ENCODE results near the gene ADGRB3.
"Not testable (repeated sequence)": the region's sequence is repeated elsewhere in the genome, so short reads cannot be mapped to it uniquely, and the experiment has no call there.

The ADGRB3 gene

GRCh38 chr6:68778356-68779020 is 143.4 kb downstream of the ADGRB3 start:
- in situ Hi-C loops (cut with MboI; ENCODE audit: low sequenced_read_pairs) = no loop called here

- in situ Hi-C loops (cut with MboI; ENCODE audit: low sequenced_read_pairs) = no loop called here
Measured at GRCh38 chr6:68779366-68779765, 144.3 kb downstream of the ADGRB3 start.

- in situ Hi-C loops (cut with MboI; ENCODE audit: low sequenced_read_pairs) = not testable (repeated sequence)
Measured at GRCh38 chr6:68790128-68790527, 155.0 kb downstream of the ADGRB3 start.

GRCh38 chr6:68814976-68815375 is 179.9 kb downstream of the ADGRB3 start:
- in situ Hi-C loops (cut with MboI; ENCODE audit: low sequenced_read_pairs) = not testable (repeated sequence)

- in situ Hi-C loops (cut with MboI; ENCODE audit: low sequenced_read_pairs) = no loop called here
Measured at GRCh38 chr6:68826501-68826900, 191.4 kb downstream of the ADGRB3 start.

GRCh38 chr6:68834551-68834950 is 199.5 kb downstream of the ADGRB3 start:
- in situ Hi-C loops (cut with MboI; ENCODE audit: low sequenced_read_pairs) = no loop called here

- in situ Hi-C loops (cut with MboI; ENCODE audit: low sequenced_read_pairs) = no loop called here
Measured at GRCh38 chr6:68838571-68838970, 203.5 kb downstream of the ADGRB3 start.

- in situ Hi-C loops (cut with MboI; ENCODE audit: low sequenced_read_pairs) = no loop called here
Measured at GRCh38 chr6:68852791-68853190, 217.7 kb downstream of the ADGRB3 start.

- in situ Hi-C loops (cut with MboI; ENCODE audit: low sequenced_read_pairs) = no loop called here
Measured at GRCh38 chr6:68859233-68859632, 224.2 kb downstream of the ADGRB3 start.

- in situ Hi-C loops (cut with MboI; ENCODE audit: low sequenced_read_pairs) = no loop called here
Measured at GRCh38 chr6:68868646-68869045, 233.6 kb downstream of the ADGRB3 start.

- in situ Hi-C loops (cut with MboI; ENCODE audit: low sequenced_read_pairs) = no loop called here
Measured at GRCh38 chr6:68873236-68873635, 238.2 kb downstream of the ADGRB3 start.

- in situ Hi-C loops (cut with MboI; ENCODE audit: low sequenced_read_pairs) = no loop called here
Measured at GRCh38 chr6:68874747-68875146, 239.7 kb downstream of the ADGRB3 start.

GRCh38 chr6:68875403-68875802 is 240.3 kb downstream of the ADGRB3 start:
- in situ Hi-C loops (cut with MboI; ENCODE audit: low sequenced_read_pairs) = no loop called here

GRCh38 chr6:68876792-68877493 is 241.9 kb downstream of the ADGRB3 start:
- in situ Hi-C loops (cut with MboI; ENCODE audit: low sequenced_read_pairs) = no loop called here

- in situ Hi-C loops (cut with MboI; ENCODE audit: low sequenced_read_pairs) = no loop called here
Measured at GRCh38 chr6:68880050-68880813, 245.2 kb downstream of the ADGRB3 start.

GRCh38 chr6:68883325-68883724 is 248.2 kb downstream of the ADGRB3 start:
- in situ Hi-C loops (cut with MboI; ENCODE audit: low sequenced_read_pairs) = not testable (repeated sequence)

GRCh38 chr6:68891419-68891818 is 256.3 kb downstream of the ADGRB3 start:
- in situ Hi-C loops (cut with MboI; ENCODE audit: low sequenced_read_pairs) = no loop called here

- in situ Hi-C loops (cut with MboI; ENCODE audit: low sequenced_read_pairs) = no loop called here
Measured at GRCh38 chr6:68892452-68892851, 257.4 kb downstream of the ADGRB3 start.

GRCh38 chr6:68895929-68896328 is 260.8 kb downstream of the ADGRB3 start:
- in situ Hi-C loops (cut with MboI; ENCODE audit: low sequenced_read_pairs) = no loop called here

- in situ Hi-C loops (cut with MboI; ENCODE audit: low sequenced_read_pairs) = no loop called here
Measured at GRCh38 chr6:68901044-68901443, 266.0 kb downstream of the ADGRB3 start.

GRCh38 chr6:68911334-68911733 is 276.3 kb downstream of the ADGRB3 start:
- in situ Hi-C loops (cut with MboI; ENCODE audit: low sequenced_read_pairs) = no loop called here

GRCh38 chr6:68911811-68912210 is 276.7 kb downstream of the ADGRB3 start:
- in situ Hi-C loops (cut with MboI; ENCODE audit: low sequenced_read_pairs) = no loop called here
